Measurements from ENCODE around the gene WDR33. TPM values are rescaled to one million over a fixed set of nuclear protein-coding genes. Genes with fewer than 3 reads are reported as not detected.
"Not testable (repeated sequence)": the region's sequence is repeated elsewhere in the genome, so short reads cannot be mapped to it uniquely, and the experiment has no call there.

WDR33 gene
- total RNA-seq, 1 donor from 2014 or later, result 55.4 TPM

GRCh38 chr2:127759931-127760330, 51.0 kb downstream of the WDR33 start:
- Histone ChIP-seq H3K27me3 (ENCODE audit: low read depth) (no peaks in the 10 kb centered on the region), H3K9me3 (no peaks in the 10 kb centered on the region), H3K4me3 (no peak overlapping the region), H3K36me3 (peaks cover 63% of the 10 kb centered on the region), H3K27ac (no peak overlapping the region), H3K4me1 (no peaks in the 10 kb centered on the region)
- intact Hi-C loops (cut with DNase I), result no loop called here
- no peak for DNase-seq
- no peak for TF ChIP-seq CTCF (IDR thresholded peaks at IDR 0.05)
- ATAC-seq, result no peak

- H3K9me3 ChIP-seq, result no peaks in the 10 kb centered on the region
- H3K27ac ChIP-seq, result no peak overlapping the region
- no peak overlapping the region for H3K4me3 ChIP-seq
- peaks cover 11% of the 10 kb centered on the region for H3K36me3 ChIP-seq
- no peak for DNase-seq
- no peaks in the 10 kb centered on the region for H3K27me3 ChIP-seq (ENCODE audit: low read depth)
- H3K4me1 ChIP-seq, result no peaks in the 10 kb centered on the region
- ATAC-seq, result no peak
- intact Hi-C loops (cut with DNase I), result no loop called here
- TF ChIP-seq CTCF (IDR thresholded peaks at IDR 0.05), result no peak
Measured at GRCh38 chr2:127754186-127754585, 56.8 kb downstream of the WDR33 start.

GRCh38 chr2:127753374-127753773, 57.6 kb downstream of the WDR33 start:
- no peak for DNase-seq
- no peaks in the 10 kb centered on the region for H3K27me3 ChIP-seq (ENCODE audit: low read depth)
- H3K9me3 ChIP-seq, result no peaks in the 10 kb centered on the region
- intact Hi-C loops (cut with DNase I), result no loop called here
- H3K4me3 ChIP-seq, result no peak overlapping the region
- no peak for TF ChIP-seq CTCF (IDR thresholded peaks at IDR 0.05)
- H3K36me3 ChIP-seq, result peaks cover 6% of the 10 kb centered on the region
- H3K27ac ChIP-seq, result no peak overlapping the region
- no peak for ATAC-seq
- no peaks in the 10 kb centered on the region for H3K4me1 ChIP-seq

GRCh38 chr2:127749537-127749936, 61.4 kb downstream of the WDR33 start:
- ATAC-seq, result peak; percentile 79 to 89
- H3K9me3 ChIP-seq; DNase-seq; H3K27ac ChIP-seq; H3K4me1 ChIP-seq; intact Hi-C loops (cut with DNase I); H3K4me3 ChIP-seq; H3K27me3 ChIP-seq (ENCODE audit: low read depth): not testable (repeated sequence)
- H3K36me3 ChIP-seq, result peaks cover 19% of the 10 kb centered on the region

GRCh38 chr2:127747621-127748020, 63.4 kb downstream of the WDR33 start:
- no peak for DNase-seq
- TF ChIP-seq CTCF (IDR thresholded peaks at IDR 0.05), result no peak
- ATAC-seq, result no peak
- H3K4me1 ChIP-seq, result no peaks in the 10 kb centered on the region
- H3K27ac ChIP-seq, result no peak overlapping the region
- peaks cover 27% of the 10 kb centered on the region for H3K36me3 ChIP-seq
- H3K4me3 ChIP-seq, result no peak overlapping the region
- intact Hi-C loops (cut with DNase I), result no loop called here
- no peaks in the 10 kb centered on the region for H3K9me3 ChIP-seq
- H3K27me3 ChIP-seq (ENCODE audit: low read depth), result no peaks in the 10 kb centered on the region

GRCh38 chr2:127743477-127744026, 67.4 kb downstream of the WDR33 start:
- H3K27me3 ChIP-seq (ENCODE audit: low read depth), result no peaks in the 10 kb centered on the region
- DNase-seq (no peak), ATAC-seq (no peak)
- intact Hi-C loops (cut with DNase I), result no loop called here
- H3K36me3 ChIP-seq, result peaks cover 27% of the 10 kb centered on the region
- no peak for TF ChIP-seq CTCF (IDR thresholded peaks at IDR 0.05)
- H3K4me3 ChIP-seq, result no peak overlapping the region
- H3K4me1 ChIP-seq, result no peaks in the 10 kb centered on the region
- no peak overlapping the region for H3K27ac ChIP-seq
- no peaks in the 10 kb centered on the region for H3K9me3 ChIP-seq
